Left lung (tissue), 10 donors: ENCODE measurements around the gene PIK3CG. TPM values are rescaled to one million over a fixed set of nuclear protein-coding genes. Genes with fewer than 3 reads are reported as not detected.
"Not testable (repeated sequence)": the region's sequence is repeated elsewhere in the genome, so short reads cannot be mapped to it uniquely, and the experiment has no call there.

Experiments
- ATAC-seq: fragments of 200-7000 bp; cut with Tn5 transposase; one replicate; pipeline ENCODE4 v1.9.1; 2020; ENCODE audit warnings: moderate library complexity
- DNase-seq, 4 donors: peaks; one replicate each; pipeline ENCODE4 v3.0.0-alpha.2; 2013 to 2020
- H3K27ac ChIP-seq, 2 donors: fragments of 200-600 bp; sonication (generic) in 1 of 2; one replicate each; pipeline versions ENCODE4 v1.5.0 to v1.8.0; 2020 to 2021
- H3K27me3 ChIP-seq, 2 donors: fragments of 200-600 bp; sonication (generic) in 1 of 2; one replicate each; pipeline versions ENCODE4 v1.5.0 to v1.8.0; 2020 to 2021
- H3K36me3 ChIP-seq, 2 donors: fragments of 200-600 bp; sonication (generic) in 1 of 2; one replicate each; pipeline versions ENCODE4 v1.5.0 to v1.8.0; 2020 to 2021
- H3K4me1 ChIP-seq, 2 donors: fragments of 200-600 bp; one replicate each; pipeline ENCODE4 v1.8.0; 2021
- H3K4me3 ChIP-seq, 2 donors: fragments of 200-600 bp; sonication (generic) in 1 of 2; one replicate each; pipeline versions ENCODE4 v1.5.0 to v1.8.0; 2020 to 2021; ENCODE audit warnings: mild to moderate bottlenecking in 1 of 2
- H3K9me3 ChIP-seq, 2 donors: fragments of 200-600 bp; sonication (generic) in 1 of 2; one replicate each; pipeline versions ENCODE4 v1.5.0 to v1.8.0; 2020 to 2021
- intact Hi-C, 2 donors: fragments of 100-400 bp; cut with DNase I; formaldehyde crosslinking; loops; one replicate each; pipeline versions ENCODE4 v1.11.2 to v1.14.2; 2022
- polyA plus RNA-seq, 6 donors: library from polyadenylated mRNA; unstranded; fragments of 120-200 nt; gene quantifications; one replicate each; pipeline ENCODE4 v1.2.1, GENCODE V29; 2013; ENCODE audit not compliant: insufficient read length in 6 of 6
- total RNA-seq, 2 donors: library from RNA; stranded (reverse); fragmentation: NEBNext Ultra II Directional; extraction: Animal tissue kit (Norgen Biotek cat#: 25700); gene quantifications; one replicate each; pipeline ENCODE4 v1.2.1, GENCODE V29; 2021
- TF ChIP-seq, protein P1 (sequence below), 2 donors: fragments of 200-600 bp; sonication (generic) in 1 of 2; IDR thresholded peaks; one replicate each; pipeline versions ENCODE4 v1.5.0 to v1.8.0; 2021; ENCODE audit warnings: antibody characterized with exemption in 2 of 2
- donor health status: DM: no; HTN: yes; CAD: no.
- donor health status: DM: no; HTN: no; CAD: no.

The PIK3CG gene
- total and polyA plus RNA-seq, 8 donors: 2.6 to 13.2 (median 3.6) TPM

DNA sequence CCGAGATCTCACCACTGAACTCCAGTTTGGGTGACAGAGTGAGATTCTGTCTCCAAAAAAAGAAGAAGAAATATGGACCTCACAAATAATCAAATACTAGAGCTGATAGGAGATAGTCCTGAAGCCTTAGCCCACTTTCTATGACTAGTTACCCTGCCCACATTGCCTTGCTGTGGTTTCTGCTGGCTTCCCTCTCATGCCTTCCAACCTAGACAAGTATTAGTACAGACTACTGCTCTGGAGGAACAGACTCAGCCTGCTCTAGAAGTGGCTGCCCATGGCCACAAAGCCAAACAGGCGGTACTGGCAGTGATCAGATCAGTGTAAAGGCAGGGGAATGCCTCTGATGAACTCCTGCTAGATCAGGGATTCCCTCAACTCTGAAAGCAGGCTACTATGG lies 89.8 kb downstream of the PIK3CG start:
- Histone ChIP-seq H3K9me3 (no peaks in the 10 kb centered on the region), H3K27me3 (no peaks in the 10 kb centered on the region), H3K36me3 (no peaks in the 10 kb centered on the region), H3K4me1 (peaks cover 0 to 4% of the 10 kb centered on the region in 2 donors), H3K4me3 (no peak overlapping the region), H3K27ac (no peak overlapping the region)
- ATAC-seq (no peak), DNase-seq (no peak)
- TF ChIP-seq, protein P1, sequence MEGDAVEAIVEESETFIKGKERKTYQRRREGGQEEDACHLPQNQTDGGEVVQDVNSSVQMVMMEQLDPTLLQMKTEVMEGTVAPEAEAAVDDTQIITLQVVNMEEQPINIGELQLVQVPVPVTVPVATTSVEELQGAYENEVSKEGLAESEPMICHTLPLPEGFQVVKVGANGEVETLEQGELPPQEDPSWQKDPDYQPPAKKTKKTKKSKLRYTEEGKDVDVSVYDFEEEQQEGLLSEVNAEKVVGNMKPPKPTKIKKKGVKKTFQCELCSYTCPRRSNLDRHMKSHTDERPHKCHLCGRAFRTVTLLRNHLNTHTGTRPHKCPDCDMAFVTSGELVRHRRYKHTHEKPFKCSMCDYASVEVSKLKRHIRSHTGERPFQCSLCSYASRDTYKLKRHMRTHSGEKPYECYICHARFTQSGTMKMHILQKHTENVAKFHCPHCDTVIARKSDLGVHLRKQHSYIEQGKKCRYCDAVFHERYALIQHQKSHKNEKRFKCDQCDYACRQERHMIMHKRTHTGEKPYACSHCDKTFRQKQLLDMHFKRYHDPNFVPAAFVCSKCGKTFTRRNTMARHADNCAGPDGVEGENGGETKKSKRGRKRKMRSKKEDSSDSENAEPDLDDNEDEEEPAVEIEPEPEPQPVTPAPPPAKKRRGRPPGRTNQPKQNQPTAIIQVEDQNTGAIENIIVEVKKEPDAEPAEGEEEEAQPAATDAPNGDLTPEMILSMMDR (IDR thresholded peaks at IDR 0.05): no peak
- intact Hi-C loops: no loop called here

DNA sequence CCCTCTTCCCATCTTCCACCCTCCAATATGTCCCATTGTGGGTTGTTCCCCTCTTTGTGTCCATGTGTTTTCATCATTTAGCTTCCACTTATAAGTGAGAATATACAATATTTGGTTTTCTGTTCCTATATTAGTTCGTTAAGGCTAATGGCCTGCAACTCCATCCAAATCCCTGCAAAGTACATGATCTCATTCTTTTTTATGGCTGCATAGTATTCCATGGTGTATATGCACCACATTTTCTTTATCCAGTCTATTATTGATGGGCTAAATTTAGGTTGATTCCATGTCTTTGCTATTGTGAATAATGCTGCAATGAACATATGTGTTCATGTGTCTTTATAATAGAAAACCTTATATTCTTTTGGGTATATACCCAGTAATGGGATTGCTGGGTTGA lies 90.8 kb downstream of the PIK3CG start:
- H3K4me3 ChIP-seq, H3K27me3 ChIP-seq, DNase-seq, intact Hi-C loops, H3K27ac ChIP-seq, H3K9me3 ChIP-seq, H3K36me3 ChIP-seq, H3K4me1 ChIP-seq, ATAC-seq: not testable (repeated sequence)

Other genes starting within 250 kb of the PIK3CG start
- gene CCDC71L, start 204.1 kb upstream of the PIK3CG start, total RNA-seq: 10 to 100 TPM; 20.2 to 27.1 TPM
- gene CCDC71L, start 204.1 kb upstream of the PIK3CG start, polyA plus RNA-seq: 1 to 10 TPM; 5.7 to 8.0 (median 7.4) TPM
- 1 to 10 TPM; 4.3 to 6.1 TPM for gene PRKAR2B, start 179.4 kb downstream of the PIK3CG start, total RNA-seq
- 10 to 100 TPM; 11.2 to 15.0 (median 12.0) TPM for gene PRKAR2B, start 179.4 kb downstream of the PIK3CG start, polyA plus RNA-seq